ENCODE data around the gene KCNIP4. TPM values are rescaled to one million over a fixed set of nuclear protein-coding genes. Genes with fewer than 3 reads are reported as not detected.

The KCNIP4 gene
- total and polyA plus RNA-seq, 7 donors: 0.03 TPM; not detected in 6

- no peaks in the 10 kb centered on the region for H3K36me3 ChIP-seq (ENCODE audit: insufficient read depth in 1 of 2, low read depth in 1 of 2)
- ATAC-seq (no peak), DNase-seq (no peak)
- intact Hi-C loops (cut with DNase I): no loop called here
- H3K4me3 ChIP-seq: no peak overlapping the region
- TF ChIP-seq, protein P1, sequence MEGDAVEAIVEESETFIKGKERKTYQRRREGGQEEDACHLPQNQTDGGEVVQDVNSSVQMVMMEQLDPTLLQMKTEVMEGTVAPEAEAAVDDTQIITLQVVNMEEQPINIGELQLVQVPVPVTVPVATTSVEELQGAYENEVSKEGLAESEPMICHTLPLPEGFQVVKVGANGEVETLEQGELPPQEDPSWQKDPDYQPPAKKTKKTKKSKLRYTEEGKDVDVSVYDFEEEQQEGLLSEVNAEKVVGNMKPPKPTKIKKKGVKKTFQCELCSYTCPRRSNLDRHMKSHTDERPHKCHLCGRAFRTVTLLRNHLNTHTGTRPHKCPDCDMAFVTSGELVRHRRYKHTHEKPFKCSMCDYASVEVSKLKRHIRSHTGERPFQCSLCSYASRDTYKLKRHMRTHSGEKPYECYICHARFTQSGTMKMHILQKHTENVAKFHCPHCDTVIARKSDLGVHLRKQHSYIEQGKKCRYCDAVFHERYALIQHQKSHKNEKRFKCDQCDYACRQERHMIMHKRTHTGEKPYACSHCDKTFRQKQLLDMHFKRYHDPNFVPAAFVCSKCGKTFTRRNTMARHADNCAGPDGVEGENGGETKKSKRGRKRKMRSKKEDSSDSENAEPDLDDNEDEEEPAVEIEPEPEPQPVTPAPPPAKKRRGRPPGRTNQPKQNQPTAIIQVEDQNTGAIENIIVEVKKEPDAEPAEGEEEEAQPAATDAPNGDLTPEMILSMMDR (IDR thresholded peaks at IDR 0.05): no peak
- peaks cover 4% of the 10 kb centered on the region for H3K9me3 ChIP-seq
- H3K27me3 ChIP-seq (ENCODE audit: insufficient read depth in 3 of 3, low read length in 2 of 3): no peaks in the 10 kb centered on the region
- no peaks in the 10 kb centered on the region for H3K4me1 ChIP-seq
- no peak overlapping the region for H3K27ac ChIP-seq
- WGBS, 3 donors: 33 to 52% (median 36%) methylated on average over 3 of the region's 3 CpGs
Observed at GRCh38 chr4:20860878-20861277, 1087.7 kb downstream of the KCNIP4 start.

- TF ChIP-seq, protein P1 (IDR thresholded peaks at IDR 0.05): no peak
Observed at GRCh38 chr4:20859097-20859781, 1089.3 kb downstream of the KCNIP4 start.

DNA sequence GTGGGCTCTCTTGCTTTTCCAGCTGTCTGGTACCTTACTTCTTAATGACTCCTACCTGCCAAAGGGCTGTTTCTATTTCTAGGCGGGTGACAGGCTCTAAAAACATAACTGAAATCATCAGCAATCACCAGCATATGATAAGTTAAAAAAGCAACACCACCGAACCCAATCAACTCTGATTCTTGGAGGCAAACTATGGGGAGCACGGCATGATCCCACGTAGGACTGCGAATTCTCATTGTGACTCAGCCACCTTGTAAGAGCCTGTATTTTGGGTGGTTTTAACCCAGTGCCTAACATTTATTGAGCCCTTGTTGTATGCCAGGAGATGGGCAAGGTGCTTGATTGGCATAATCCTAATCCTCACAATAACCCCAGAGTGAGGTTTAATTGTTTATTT lies 1091.5 kb downstream of the KCNIP4 start:
- DNase-seq: no peak
- WGBS, 3 donors: 82 to 95% (median 85%) methylated on average over 5 of the region's 5 CpGs
- H3K4me1 ChIP-seq: no peaks in the 10 kb centered on the region
- no peaks in the 10 kb centered on the region for H3K36me3 ChIP-seq (ENCODE audit: insufficient read depth in 1 of 2, low read depth in 1 of 2)
- no peak for ATAC-seq
- no peak overlapping the region for H3K27ac ChIP-seq
- TF ChIP-seq, protein P1 (IDR thresholded peaks at IDR 0.05): no peak
- intact Hi-C loops (cut with DNase I): no loop called here
- H3K27me3 ChIP-seq (ENCODE audit: insufficient read depth in 3 of 3, low read length in 2 of 3): no peaks in the 10 kb centered on the region
- H3K9me3 ChIP-seq: no peaks in the 10 kb centered on the region
- H3K4me3 ChIP-seq: no peak overlapping the region

More at GRCh38 chr4:20859097-20859781, 1089.3 kb downstream of the KCNIP4 start:
- no peak for DNase-seq
- Histone ChIP-seq H3K36me3 (ENCODE audit: insufficient read depth in 1 of 2, low read depth in 1 of 2) (no peaks in the 10 kb centered on the region), H3K9me3 (peaks cover 4% of the 10 kb centered on the region), H3K4me3 (no peak overlapping the region), H3K27ac (no peak overlapping the region), H3K4me1 (no peaks in the 10 kb centered on the region), H3K27me3 (ENCODE audit: insufficient read depth in 3 of 3, low read length in 2 of 3) (no peaks in the 10 kb centered on the region)
- WGBS, 3 donors: 77 to 79% (median 78%) methylated on average over 8 of the region's 8 CpGs
- intact Hi-C loops (cut with DNase I): no loop called here
- no peak for ATAC-seq

GRCh38 chr4:20847124-20847747 lies 1101.3 kb downstream of the KCNIP4 start:
- no peaks in the 10 kb centered on the region for H3K36me3 ChIP-seq (ENCODE audit: insufficient read depth in 1 of 2, low read depth in 1 of 2)
- no peaks in the 10 kb centered on the region for H3K4me1 ChIP-seq
- no peak overlapping the region for H3K27ac ChIP-seq
- ATAC-seq (no peak), DNase-seq (no peak)
- intact Hi-C loops (cut with DNase I): no loop called here
- H3K9me3 ChIP-seq: no peaks in the 10 kb centered on the region
- no peak overlapping the region for H3K4me3 ChIP-seq
- TF ChIP-seq, protein P1 (IDR thresholded peaks at IDR 0.05): no peak
- no peaks in the 10 kb centered on the region for H3K27me3 ChIP-seq (ENCODE audit: insufficient read depth in 3 of 3, low read length in 2 of 3)
- 32 to 80% (median 40%) methylated on average over 2 of the region's 2 CpGs for WGBS, 3 donors

Measured in psoas muscle (tissue), 8 donors.